ENCODE results near the gene ADRA2C. TPM values are rescaled to one million over a fixed set of nuclear protein-coding genes. Genes with fewer than 3 reads are reported as not detected.

The ADRA2C gene
- total and polyA plus RNA-seq, 2 of the 13 experiments (the other 11 are each of a cell fraction or from before 2014, with no cell fraction given) = 15.4 to 69.7 TPM

DNA sequence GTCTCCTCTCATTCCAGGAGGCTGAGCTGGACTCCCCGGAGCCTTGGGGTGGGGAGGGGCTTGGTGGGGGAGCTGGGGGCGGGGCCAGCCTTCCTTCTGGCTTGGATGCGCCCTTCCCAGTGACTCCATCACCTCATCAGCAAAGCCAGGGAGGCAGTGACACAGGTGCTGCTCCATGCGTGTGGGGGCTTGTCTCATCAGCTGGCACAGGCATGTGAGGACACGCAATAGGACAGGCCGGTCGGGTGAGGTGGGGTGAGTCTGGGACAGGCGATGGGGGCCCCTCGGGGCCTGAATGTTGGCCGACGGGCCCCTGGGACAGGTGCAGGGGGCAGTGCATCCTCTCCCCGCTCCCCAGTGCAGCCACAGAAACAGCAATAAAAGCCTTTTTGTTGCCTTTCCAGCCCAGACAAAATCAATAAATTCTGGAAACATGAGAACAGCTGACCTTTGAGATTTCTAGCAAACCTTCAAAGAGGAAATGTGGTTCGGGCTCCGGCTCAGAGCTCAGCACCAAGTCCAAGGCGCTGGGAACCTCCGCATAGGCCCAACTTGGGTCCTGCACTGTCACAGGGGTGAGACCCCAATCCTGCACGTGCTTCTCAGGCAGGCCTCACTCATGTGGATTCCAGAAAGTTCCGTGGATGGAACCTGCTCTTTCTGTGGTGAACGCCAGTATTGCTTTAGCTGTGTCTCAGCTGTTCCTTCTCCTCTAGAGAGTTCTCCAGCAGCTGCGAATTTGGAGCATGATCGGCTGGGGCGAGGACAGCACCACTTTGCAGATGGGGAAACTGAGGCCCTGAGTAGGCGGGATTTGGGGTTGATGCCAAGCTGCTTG is 18.5 kb downstream of the ADRA2C start (continued):
- TF ChIP-seq, protein P1, sequence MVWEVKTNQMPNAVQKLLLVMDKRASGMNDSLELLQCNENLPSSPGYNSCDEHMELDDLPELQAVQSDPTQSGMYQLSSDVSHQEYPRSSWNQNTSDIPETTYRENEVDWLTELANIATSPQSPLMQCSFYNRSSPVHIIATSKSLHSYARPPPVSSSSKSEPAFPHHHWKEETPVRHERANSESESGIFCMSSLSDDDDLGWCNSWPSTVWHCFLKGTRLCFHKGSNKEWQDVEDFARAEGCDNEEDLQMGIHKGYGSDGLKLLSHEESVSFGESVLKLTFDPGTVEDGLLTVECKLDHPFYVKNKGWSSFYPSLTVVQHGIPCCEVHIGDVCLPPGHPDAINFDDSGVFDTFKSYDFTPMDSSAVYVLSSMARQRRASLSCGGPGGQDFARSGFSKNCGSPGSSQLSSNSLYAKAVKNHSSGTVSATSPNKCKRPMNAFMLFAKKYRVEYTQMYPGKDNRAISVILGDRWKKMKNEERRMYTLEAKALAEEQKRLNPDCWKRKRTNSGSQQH (CRISPR knock-in tag; IDR thresholded peaks at IDR 0.05; ENCODE audit: low read depth) = no peak; the same call in 1 of the 2 replicates
- no peak for TF ChIP-seq ZFP36L2 (CRISPR knock-in tag; IDR thresholded peaks at IDR 0.05)
- TF ChIP-seq ELF1 (CRISPR knock-in tag; IDR thresholded peaks at IDR 0.05) = no peak
- peak; percentile 73; the same call in 1 of the 2 replicates for TF ChIP-seq ZNF30 (CRISPR knock-in tag; IDR thresholded peaks at IDR 0.05)
- peak; percentile 90; the same call in 1 of the 2 replicates for TF ChIP-seq KLF6 (CRISPR knock-in tag; IDR thresholded peaks at IDR 0.05)
- TF ChIP-seq, protein P2, sequence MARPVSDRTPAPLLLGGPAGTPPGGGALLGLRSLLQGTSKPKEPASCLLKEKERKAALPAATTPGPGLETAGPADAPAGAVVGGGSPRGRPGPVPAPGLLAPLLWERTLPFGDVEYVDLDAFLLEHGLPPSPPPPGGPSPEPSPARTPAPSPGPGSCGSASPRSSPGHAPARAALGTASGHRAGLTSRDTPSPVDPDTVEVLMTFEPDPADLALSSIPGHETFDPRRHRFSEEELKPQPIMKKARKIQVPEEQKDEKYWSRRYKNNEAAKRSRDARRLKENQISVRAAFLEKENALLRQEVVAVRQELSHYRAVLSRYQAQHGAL (CRISPR knock-in tag; IDR thresholded peaks at IDR 0.05; ENCODE audit: not compliant biosample characterization) = no peak
- TF ChIP-seq CENPT (CRISPR knock-in tag; IDR thresholded peaks at IDR 0.05; ENCODE audit: low read depth) = peak; percentile 85; the same call in 1 of the 2 replicates
- no peak for TF ChIP-seq POLR2AphosphoS2 (IDR thresholded peaks at IDR 0.05; ENCODE audit: low read depth, low read length)
- no peak for TF ChIP-seq RFX5 (IDR thresholded peaks at IDR 0.05; ENCODE audit: low read depth, low read length)
- TF ChIP-seq ZNF446 (CRISPR knock-in tag; IDR thresholded peaks at IDR 0.05) = peak; percentile 60
- TF ChIP-seq ZNF253 (CRISPR knock-in tag; IDR thresholded peaks at IDR 0.05; ENCODE audit: borderline replicate concordance) = peak; percentile 90; the same call in 1 of the 2 replicates
- TF ChIP-seq POLR2A (IDR thresholded peaks at IDR 0.05; ENCODE audit: insufficient read depth in 1 of 2, low read depth in 2 of 2, low read length in 2 of 2) = no peak
- TF ChIP-seq ZSCAN12 (CRISPR knock-in tag; IDR thresholded peaks at IDR 0.05) = no peak
- no peak for TF ChIP-seq RORA (CRISPR knock-in tag; IDR thresholded peaks at IDR 0.05)
- TF ChIP-seq GLI4 (CRISPR knock-in tag; IDR thresholded peaks at IDR 0.05; ENCODE audit: borderline replicate concordance) = 0 out of 2 replicates have a peak, but pooled peaks have one; percentile 35
- TF ChIP-seq, protein P3, sequence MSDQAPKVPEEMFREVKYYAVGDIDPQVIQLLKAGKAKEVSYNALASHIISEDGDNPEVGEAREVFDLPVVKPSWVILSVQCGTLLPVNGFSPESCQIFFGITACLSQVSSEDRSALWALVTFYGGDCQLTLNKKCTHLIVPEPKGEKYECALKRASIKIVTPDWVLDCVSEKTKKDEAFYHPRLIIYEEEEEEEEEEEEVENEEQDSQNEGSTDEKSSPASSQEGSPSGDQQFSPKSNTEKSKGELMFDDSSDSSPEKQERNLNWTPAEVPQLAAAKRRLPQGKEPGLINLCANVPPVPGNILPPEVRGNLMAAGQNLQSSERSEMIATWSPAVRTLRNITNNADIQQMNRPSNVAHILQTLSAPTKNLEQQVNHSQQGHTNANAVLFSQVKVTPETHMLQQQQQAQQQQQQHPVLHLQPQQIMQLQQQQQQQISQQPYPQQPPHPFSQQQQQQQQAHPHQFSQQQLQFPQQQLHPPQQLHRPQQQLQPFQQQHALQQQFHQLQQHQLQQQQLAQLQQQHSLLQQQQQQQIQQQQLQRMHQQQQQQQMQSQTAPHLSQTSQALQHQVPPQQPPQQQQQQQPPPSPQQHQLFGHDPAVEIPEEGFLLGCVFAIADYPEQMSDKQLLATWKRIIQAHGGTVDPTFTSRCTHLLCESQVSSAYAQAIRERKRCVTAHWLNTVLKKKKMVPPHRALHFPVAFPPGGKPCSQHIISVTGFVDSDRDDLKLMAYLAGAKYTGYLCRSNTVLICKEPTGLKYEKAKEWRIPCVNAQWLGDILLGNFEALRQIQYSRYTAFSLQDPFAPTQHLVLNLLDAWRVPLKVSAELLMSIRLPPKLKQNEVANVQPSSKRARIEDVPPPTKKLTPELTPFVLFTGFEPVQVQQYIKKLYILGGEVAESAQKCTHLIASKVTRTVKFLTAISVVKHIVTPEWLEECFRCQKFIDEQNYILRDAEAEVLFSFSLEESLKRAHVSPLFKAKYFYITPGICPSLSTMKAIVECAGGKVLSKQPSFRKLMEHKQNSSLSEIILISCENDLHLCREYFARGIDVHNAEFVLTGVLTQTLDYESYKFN (CRISPR knock-in tag; conservative IDR thresholded peaks at IDR 0.05) = peak; percentile 98
- TF ChIP-seq, protein P4, sequence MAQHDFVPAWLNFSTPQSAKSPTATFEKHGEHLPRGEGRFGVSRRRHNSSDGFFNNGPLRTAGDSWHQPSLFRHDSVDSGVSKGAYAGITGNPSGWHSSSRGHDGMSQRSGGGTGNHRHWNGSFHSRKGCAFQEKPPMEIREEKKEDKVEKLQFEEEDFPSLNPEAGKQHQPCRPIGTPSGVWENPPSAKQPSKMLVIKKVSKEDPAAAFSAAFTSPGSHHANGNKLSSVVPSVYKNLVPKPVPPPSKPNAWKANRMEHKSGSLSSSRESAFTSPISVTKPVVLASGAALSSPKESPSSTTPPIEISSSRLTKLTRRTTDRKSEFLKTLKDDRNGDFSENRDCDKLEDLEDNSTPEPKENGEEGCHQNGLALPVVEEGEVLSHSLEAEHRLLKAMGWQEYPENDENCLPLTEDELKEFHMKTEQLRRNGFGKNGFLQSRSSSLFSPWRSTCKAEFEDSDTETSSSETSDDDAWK (CRISPR knock-in tag; IDR thresholded peaks at IDR 0.05) = no peak
- TF ChIP-seq ZNF143 (CRISPR knock-in tag; IDR thresholded peaks at IDR 0.05) = peak; percentile 64; the same call in 1 of the 2 replicates
- TF ChIP-seq, protein P5, sequence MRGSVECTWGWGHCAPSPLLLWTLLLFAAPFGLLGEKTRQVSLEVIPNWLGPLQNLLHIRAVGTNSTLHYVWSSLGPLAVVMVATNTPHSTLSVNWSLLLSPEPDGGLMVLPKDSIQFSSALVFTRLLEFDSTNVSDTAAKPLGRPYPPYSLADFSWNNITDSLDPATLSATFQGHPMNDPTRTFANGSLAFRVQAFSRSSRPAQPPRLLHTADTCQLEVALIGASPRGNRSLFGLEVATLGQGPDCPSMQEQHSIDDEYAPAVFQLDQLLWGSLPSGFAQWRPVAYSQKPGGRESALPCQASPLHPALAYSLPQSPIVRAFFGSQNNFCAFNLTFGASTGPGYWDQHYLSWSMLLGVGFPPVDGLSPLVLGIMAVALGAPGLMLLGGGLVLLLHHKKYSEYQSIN (CRISPR knock-in tag; IDR thresholded peaks at IDR 0.05; ENCODE audit: borderline replicate concordance) = no peak
- peak; percentile 97; the same call in 1 of the 2 replicates for TF ChIP-seq NRL (CRISPR knock-in tag; IDR thresholded peaks at IDR 0.05; ENCODE audit: borderline replicate concordance)
- TF ChIP-seq HNRNPH1 (optimal IDR thresholded peaks at IDR 0.05; ENCODE audit: low read depth, low read length) = no peak

Measured in HepG2 (cell line).